Measurements from ENCODE around the gene ROBO4.

Gene ROBO4

GRCh38 chr11:124897674-124898262 is at the start of gene ROBO4:
ROBO4 (minus strand) TSS chr11:124897865; CDS start chr11:124897795, 70 bp downstream.
- no peaks in the 10 kb centered on the region for H3K79me2 ChIP-seq (ENCODE audit: insufficient read depth, low read length)
- H3K4me2 ChIP-seq (ENCODE audit: low read depth, low read length, poor library complexity, severe bottlenecking): no peak within 1 kb of the TSS
- no peaks in the 10 kb centered on the region for H3K36me3 ChIP-seq (ENCODE audit: low read length)
- H3K27ac ChIP-seq (ENCODE audit: low read depth, low read length): no peak within 1 kb of the TSS
- H3K9me2 ChIP-seq (replicated peaks; ENCODE audit: insufficient read depth, low read length): no peaks in the 10 kb centered on the region
- H3K9ac ChIP-seq (ENCODE audit: low read length): no peak within 1 kb of the TSS
- no peak for TF ChIP-seq CTCF (IDR thresholded peaks at IDR 0.05; ENCODE audit: insufficient read depth, low read length, poor library complexity, severe bottlenecking)
- no peak for TF ChIP-seq EZH2phosphoT487 (conservative IDR thresholded peaks at IDR 0.05; ENCODE audit: low read length)
- H3F3A ChIP-seq (ENCODE audit: insufficient read depth): no peaks in the 10 kb centered on the region
- H2AFZ ChIP-seq (ENCODE audit: low read depth, low read length, severe bottlenecking): no peak within 1 kb of the TSS
- H3K27me3 ChIP-seq (ENCODE audit: low read length): 0 out of 2 replicates have a peak, but pooled peaks cover 5% of the 10 kb centered on the region
- no peaks in the 10 kb centered on the region for H3K9me3 ChIP-seq (ENCODE audit: insufficient read depth, low read length)
- no peak within 1 kb of the TSS for H3K4me3 ChIP-seq (ENCODE audit: insufficient read depth, low read length, poor library complexity, severe bottlenecking)
- no peaks in the 10 kb centered on the region for H4K20me1 ChIP-seq (ENCODE audit: low read depth, low read length)

GRCh38 chr11:124946735-124947141 is 49.1 kb upstream of the ROBO4 start:
- TF ChIP-seq EZH2phosphoT487 (conservative IDR thresholded peaks at IDR 0.05; ENCODE audit: low read length): no peak
- TF ChIP-seq CTCF (IDR thresholded peaks at IDR 0.05; ENCODE audit: insufficient read depth, low read length, poor library complexity, severe bottlenecking): no peak
- Histone ChIP-seq H3K4me2 (ENCODE audit: low read depth, low read length, poor library complexity, severe bottlenecking) (no peak overlapping the region), H3K27ac (ENCODE audit: low read depth, low read length) (no peak overlapping the region), H3K4me3 (ENCODE audit: insufficient read depth, low read length, poor library complexity, severe bottlenecking) (no peak overlapping the region), H3K9ac (ENCODE audit: low read length) (no peak overlapping the region), H3K79me2 (ENCODE audit: insufficient read depth, low read length) (no peaks in the 10 kb centered on the region), H3F3A (ENCODE audit: insufficient read depth) (no peaks in the 10 kb centered on the region), H3K9me3 (ENCODE audit: insufficient read depth, low read length) (no peaks in the 10 kb centered on the region), H2AFZ (ENCODE audit: low read depth, low read length, severe bottlenecking) (no peak overlapping the region), H4K20me1 (ENCODE audit: low read depth, low read length) (no peaks in the 10 kb centered on the region), H3K36me3 (ENCODE audit: low read length) (no peaks in the 10 kb centered on the region), H3K9me2 (replicated peaks; ENCODE audit: insufficient read depth, low read length) (no peaks in the 10 kb centered on the region), H3K27me3 (ENCODE audit: low read length) (no peaks in the 10 kb centered on the region)

- Histone ChIP-seq H3K9me2 (replicated peaks; ENCODE audit: insufficient read depth, low read length) (no peaks in the 10 kb centered on the region), H3K27ac (ENCODE audit: low read depth, low read length) (no peak overlapping the region)
Observed at GRCh38 chr11:124945826-124946225, 48.2 kb upstream of the ROBO4 start.

More at GRCh38 chr11:124945826-124946225, 48.2 kb upstream of the ROBO4 start:
- Histone ChIP-seq H3K9ac (ENCODE audit: low read length) (no peak overlapping the region), H4K20me1 (ENCODE audit: low read depth, low read length) (no peaks in the 10 kb centered on the region), H2AFZ (ENCODE audit: low read depth, low read length, severe bottlenecking) (no peak overlapping the region), H3K79me2 (ENCODE audit: insufficient read depth, low read length) (no peaks in the 10 kb centered on the region), H3K27me3 (ENCODE audit: low read length) (no peaks in the 10 kb centered on the region), H3K9me3 (ENCODE audit: insufficient read depth, low read length) (no peaks in the 10 kb centered on the region), H3K4me2 (ENCODE audit: low read depth, low read length, poor library complexity, severe bottlenecking) (no peak overlapping the region), H3F3A (ENCODE audit: insufficient read depth) (no peaks in the 10 kb centered on the region), H3K4me3 (ENCODE audit: insufficient read depth, low read length, poor library complexity, severe bottlenecking) (no peak overlapping the region), H3K36me3 (ENCODE audit: low read length) (no peaks in the 10 kb centered on the region)
- TF ChIP-seq EZH2phosphoT487 (conservative IDR thresholded peaks at IDR 0.05; ENCODE audit: low read length) (no peak), CTCF (IDR thresholded peaks at IDR 0.05; ENCODE audit: insufficient read depth, low read length, poor library complexity, severe bottlenecking) (no peak)

Data from SU-DHL-6 (cell line).